Body of pancreas (tissue), 4 donors: ENCODE results near the gene ENTPD2. TPM values are rescaled to one million over a fixed set of nuclear protein-coding genes. Genes with fewer than 3 reads are reported as not detected.

ENCODE experiments used
- ATAC-seq: fragments of 150-250 bp; one replicate; pipeline ENCODE4 v1.9.1; 2016
- DNase-seq, 4 donors: peaks; one replicate each; pipeline ENCODE4 v3.0.0-alpha.2; 2019
- H3K27ac ChIP-seq, 4 donors: fragments of 200-600 bp; sonication (generic); 1 replicate in 3 of 4; 2 replicates in 1 of 4; pipeline versions ENCODE4 v1.5.1 to v1.6.1; 2016 to 2019; ENCODE audit warnings: mild to moderate bottlenecking in 1 of 4, mixed read lengths in 1 of 4, moderate library complexity in 1 of 4
- H3K27me3 ChIP-seq, 2 donors: fragments of 200-600 bp; sonication (generic); one replicate each; pipeline ENCODE4 v1.6.0; 2016; ENCODE audit warnings: mild to moderate bottlenecking in 1 of 2
- H3K36me3 ChIP-seq, 2 donors: fragments of 200-600 bp; sonication (generic); replicated peaks in 1 of 2; 2 replicates each; pipeline ENCODE4 v1.5.1; 2016; ENCODE audit warnings: low read depth in 2 of 2; ENCODE audit not compliant: insufficient read depth in 1 of 2
- H3K4me1 ChIP-seq: fragments of 200-600 bp; sonication (generic); one replicate; pipeline ENCODE4 v1.6.0; 2016
- H3K4me3 ChIP-seq, 2 donors: fragments of 200-600 bp; sonication (generic); 1 replicate in 1 of 2; 2 replicates in 1 of 2; pipeline ENCODE4 v1.5.1; 2016 to 2019
- H3K9me3 ChIP-seq, 3 donors: fragments of 200-600 bp; sonication (generic); 1 replicate in 2 of 3; 2 replicates in 1 of 3; pipeline ENCODE4 v1.5.1; 2016
- CTCF ChIP-seq, 7 experiments: fragments of 450-650 bp in 4 of 7; fragments of 200-600 bp in 3 of 7; sonication (generic) in 3 of 7; IDR thresholded peaks; one replicate each; pipeline ENCODE4 v1.5.1; 2016 to 2019; ENCODE audit warnings: antibody characterized with exemption in 7 of 7
- POLR2A ChIP-seq, 3 donors: fragments of 450-650 bp; IDR thresholded peaks; one replicate each; pipeline ENCODE4 v1.6.1; 2016; ENCODE audit warnings: antibody characterized with exemption in 3 of 3, mild to moderate bottlenecking in 2 of 3
- WGBS, 2 donors: methylation state at CpG; one replicate each; pipeline ENCODE4 v1.1.5; 2017; 5-methylcytosine and 5-hydroxymethylcytosine counted together
- intact Hi-C: fragments of 100-400 bp; cut with DNase I; formaldehyde crosslinking; loops from one replicate; pipeline ENCODE4 v1.15.1; 2023
- total RNA-seq, 2 donors: library from RNA; depleted of rRNA; stranded (reverse); fragments of >200 nt; gene quantifications; one replicate each; pipeline ENCODE4 v1.1.0, GENCODE V29; 2016

ENTPD2 gene
- total RNA-seq, 2 donors from 2014 or later, result 1.3 to 1.6 TPM

GRCh38 chr9:137096785-137097546 lies 43.1 kb upstream of the ENTPD2 start:
- no peak for DNase-seq
- H3K27me3 ChIP-seq, result no peaks in the 10 kb centered on the region
- H3K9me3 ChIP-seq, result no peaks in the 10 kb centered on the region
- intact Hi-C loops, result no loop called here
- no peak for ATAC-seq
- no peaks in the 10 kb centered on the region for H3K4me1 ChIP-seq
- H3K36me3 ChIP-seq, result peaks cover 4 to 14% of the 10 kb centered on the region in 2 donors
- TF ChIP-seq CTCF (IDR thresholded peaks at IDR 0.05) (no peak), POLR2A (IDR thresholded peaks at IDR 0.05) (no peak)
- 92 to 93% methylated on average over 22 to 31 of the region's 31 CpGs for WGBS, 2 donors
- H3K4me3 ChIP-seq, result no peak overlapping the region
- no peak overlapping the region for H3K27ac ChIP-seq

GRCh38 chr9:137095664-137096517 lies 42.0 kb upstream of the ENTPD2 start:
- WGBS, 2 donors, result 74 to 82% methylated on average over 25 to 30 of the region's 30 CpGs
- peak in 1 of 7 experiments; percentile 10 for TF ChIP-seq CTCF (IDR thresholded peaks at IDR 0.05)
- no peak for TF ChIP-seq POLR2A (IDR thresholded peaks at IDR 0.05)
- no peak for DNase-seq
- Histone ChIP-seq H3K27ac (no peak overlapping the region), H3K4me1 (no peaks in the 10 kb centered on the region), H3K36me3 (peaks cover 0 to 5% of the 10 kb centered on the region in 2 donors), H3K4me3 (no peak overlapping the region), H3K9me3 (no peaks in the 10 kb centered on the region), H3K27me3 (no peaks in the 10 kb centered on the region)
- intact Hi-C loops, result no loop called here
- ATAC-seq, result no peak

GRCh38 chr9:137089232-137089947 lies 35.5 kb upstream of the ENTPD2 start:
- whole genome bisulfite sequencing, 2 donors, result 50 to 52% methylated on average over 11 of the region's 11 CpGs
- no peaks in the 10 kb centered on the region for H3K36me3 ChIP-seq
- no peak overlapping the region for H3K4me3 ChIP-seq
- peaks cover 42% of the 10 kb centered on the region for H3K4me1 ChIP-seq
- no peak overlapping the region for H3K27ac ChIP-seq
- DNase-seq (no peak), ATAC-seq (no peak)
- TF ChIP-seq CTCF (IDR thresholded peaks at IDR 0.05) (no peak), POLR2A (IDR thresholded peaks at IDR 0.05) (no peak)
- intact Hi-C loops, result no loop called here
- no peaks in the 10 kb centered on the region for H3K27me3 ChIP-seq
- no peaks in the 10 kb centered on the region for H3K9me3 ChIP-seq

- DNase-seq, result no peak
- H3K9me3 ChIP-seq, result no peaks in the 10 kb centered on the region
- TF ChIP-seq CTCF (IDR thresholded peaks at IDR 0.05) (no peak), POLR2A (IDR thresholded peaks at IDR 0.05) (no peak)
- no peak for ATAC-seq
- H3K27me3 ChIP-seq, result no peaks in the 10 kb centered on the region
- H3K36me3 ChIP-seq, result no peaks in the 10 kb centered on the region
- 49 to 63% methylated on average over 5 of the region's 5 CpGs for WGBS, 2 donors
- peaks cover 42% of the 10 kb centered on the region for H3K4me1 ChIP-seq
- intact Hi-C loops, result no loop called here
- no peak overlapping the region for H3K27ac ChIP-seq
- H3K4me3 ChIP-seq, result no peak overlapping the region
Measured at GRCh38 chr9:137088121-137088520, 34.3 kb upstream of the ENTPD2 start.
